ENCODE results near the gene CRYBG1. TPM values are rescaled to one million over a fixed set of nuclear protein-coding genes. Genes with fewer than 3 reads are reported as not detected.

CRYBG1 gene
- total and polyA plus RNA-seq, 2 donors (not counting 3 experiments of a cell fraction or from before 2014, with no cell fraction given), result 4.1 to 30.1 TPM

- ChIA-PET POLR2A (no interaction called here), CTCF (interaction anchor here (1.2 to 1.9 kb wide), 2 partner anchors 15 to 106 kb away, joined by 3 to 5 read pairs; no protein-coding TSS in a partner anchor)
- Histone ChIP-seq H3K9me3 (replicated peaks; ENCODE audit: control insufficient read depth, insufficient read depth, low read length) (no peaks in the 10 kb centered on the region), H3K9ac (replicated peaks; ENCODE audit: extremely low read depth, insufficient read depth, low read length) (no peak overlapping the region), H3K4me3 (replicated peaks in 1 of 3; ENCODE audit: insufficient read depth in 1 of 3, low read depth in 1 of 3, low read length in 3 of 3) (no peak overlapping the region), H3K9me1 (replicated peaks; ENCODE audit: control insufficient read depth, extremely low read depth, insufficient read depth, low read length) (no peaks in the 10 kb centered on the region), H3K79me2 (ENCODE audit: control insufficient read depth, insufficient read depth, low read length) (no peaks in the 10 kb centered on the region), H3K4me1 (ENCODE audit: control insufficient read depth, extremely low read depth, insufficient read depth, low read length) (no peaks in the 10 kb centered on the region), H3K27me3 (ENCODE audit: control insufficient read depth in 2 of 2, insufficient read depth in 2 of 2, low read length in 2 of 2) (peaks cover 2 to 8% of the 10 kb centered on the region in 2 experiments), H4K20me1 (replicated peaks; ENCODE audit: control insufficient read depth, extremely low read depth, insufficient read depth, low read length) (no peaks in the 10 kb centered on the region), H2AFZ (ENCODE audit: low read depth, low read length) (no peak overlapping the region), H3K36me3 (ENCODE audit: control insufficient read depth in 2 of 2, extremely low read depth in 1 of 2, insufficient read depth in 2 of 2, low read length in 2 of 2) (no peaks in the 10 kb centered on the region), H3K4me2 (ENCODE audit: insufficient read depth, low read length) (no peak overlapping the region), H3K27ac (ENCODE audit: insufficient read depth, low read depth, low read length) (no peak overlapping the region)
- no TSS peak for BruUV-seq (replicated peaks)
- dilution Hi-C loops (cut with MboI; ENCODE audit: extremely low pct_ligation_motif_present, low sequenced_read_pairs) (no loop called here), intact Hi-C loops (cut with micrococcal nuclease) (no loop called here)
- DNase-seq (ENCODE audit: low read depth, low spot score) (no peak), FAIRE-seq (no peak)
- TF ChIP-seq MYC (IDR thresholded peaks at IDR 0.05; ENCODE audit: low read depth, low read length) (no peak), POLR2AphosphoS5 (IDR thresholded peaks at IDR 0.05; ENCODE audit: insufficient read depth, low read depth, low read length) (no peak), JUN (IDR thresholded peaks at IDR 0.05; ENCODE audit: borderline replicate concordance, insufficient read depth, insufficient read length, low read depth) (no peak), FOS (IDR thresholded peaks at IDR 0.05; ENCODE audit: borderline replicate concordance, insufficient read depth, low read length) (no peak), MAX (IDR thresholded peaks at IDR 0.05; ENCODE audit: insufficient read depth, insufficient read length) (no peak), POLR2A (IDR thresholded peaks at IDR 0.05; ENCODE audit: low read depth, low read length) (no peak), CTCF (IDR thresholded peaks at IDR 0.05; ENCODE audit: extremely low read depth in 1 of 2, insufficient read depth in 1 of 2, low read depth in 1 of 2, low read length in 2 of 2) (no peak), EZH2 (IDR thresholded peaks at IDR 0.05; ENCODE audit: borderline replicate concordance, low read depth, low read length, severe bottlenecking) (no peak), GATA2 (IDR thresholded peaks at IDR 0.05; ENCODE audit: insufficient read depth, insufficient read length, low read depth, low read length) (no peak)
These were observed 100.0 kb downstream of the CRYBG1 start for GRCh38 chr6:106460481-106460880.
